Measurements from ENCODE around the gene RNF224. TPM values are rescaled to one million over a fixed set of nuclear protein-coding genes. Genes with fewer than 3 reads are reported as not detected.
"Not testable (repeated sequence)": the region's sequence is repeated elsewhere in the genome, so short reads cannot be mapped to it uniquely, and the experiment has no call there.

The RNF224 gene
- total RNA-seq, 1 experiment from 2014 or later, result 3.9 TPM

- H2AFZ ChIP-seq, result no peak overlapping the region
- H3F3A ChIP-seq (ENCODE audit: insufficient read depth, low read depth), result peaks cover 24% of the 10 kb centered on the region
- no peak overlapping the region for H3K27ac ChIP-seq
- H3K9me3 ChIP-seq (ENCODE audit: insufficient read depth, low read depth), result no peaks in the 10 kb centered on the region
- no peaks in the 10 kb centered on the region for H3K27me3 ChIP-seq (ENCODE audit: insufficient read depth, low read depth)
- ChIA-PET POLR2A (ENCODE audit: unreplicated experiment) (interaction anchor here (0.5 kb wide), 1 partner anchor 191 kb away, joined by 3 read pairs; no protein-coding TSS in a partner anchor), CTCF (interaction anchor here (0.6 to 1.5 kb wide), 2 partner anchors 20 to 278 kb away, joined by 3 to 7 read pairs; no protein-coding TSS in a partner anchor)
- no peak for DNase-seq
- H3K4me3 ChIP-seq, result no peak overlapping the region; the same call in 1 of the 2 replicates
- no TSS peak for BruUV-seq (replicated peaks)
- no peaks in the 10 kb centered on the region for H3K36me3 ChIP-seq (ENCODE audit: low read depth)
- peaks cover 20% of the 10 kb centered on the region for H3K79me2 ChIP-seq (ENCODE audit: low read depth)
- H3K9me2 ChIP-seq (ENCODE audit: insufficient read depth), result no peaks in the 10 kb centered on the region
- H3K4me1 ChIP-seq (replicated peaks; ENCODE audit: insufficient read depth), result peaks cover 22% of the 10 kb centered on the region
- intact Hi-C loops (cut with micrococcal nuclease; ENCODE audit: unreplicated experiment), result loop anchor here (1.0 kb wide), 1 partner anchor 30 kb away; the partner anchor contains the start of gene RNF224
- peaks cover 7% of the 10 kb centered on the region for H4K20me1 ChIP-seq (ENCODE audit: insufficient read depth)
- TF ChIP-seq CTCF (conservative IDR thresholded peaks at IDR 0.05) (no peak), EZH2 (IDR thresholded peaks at IDR 0.05; ENCODE audit: low read depth) (no peak)
- peak overlapping the region; percentile 96 for H3K4me2 ChIP-seq
These were observed 29.6 kb downstream of the RNF224 start for GRCh38 chr9:137256856-137257255.

- H3K4me3 ChIP-seq; BruUV-seq (replicated peaks); POLR2A ChIA-PET (ENCODE audit: unreplicated experiment); intact Hi-C loops (cut with micrococcal nuclease; ENCODE audit: unreplicated experiment); H4K20me1 ChIP-seq (ENCODE audit: insufficient read depth); H3K4me2 ChIP-seq; H3K27me3 ChIP-seq (ENCODE audit: insufficient read depth, low read depth); H3K4me1 ChIP-seq (replicated peaks; ENCODE audit: insufficient read depth); H3K36me3 ChIP-seq (ENCODE audit: low read depth); H3K9me2 ChIP-seq (ENCODE audit: insufficient read depth); H2AFZ ChIP-seq; H3K27ac ChIP-seq; H3K79me2 ChIP-seq (ENCODE audit: low read depth); H3K9me3 ChIP-seq (ENCODE audit: insufficient read depth, low read depth): not testable (repeated sequence)
- TF ChIP-seq CTCF (conservative IDR thresholded peaks at IDR 0.05), result peak; percentile 58
- peaks cover 17% of the 10 kb centered on the region for H3F3A ChIP-seq (ENCODE audit: insufficient read depth, low read depth)
- CTCF ChIA-PET, result interaction anchor here (0.6 to 0.8 kb wide), 2 partner anchors 26 to 139 kb away, joined by 3 to 9 read pairs; no protein-coding TSS in a partner anchor
- peak in 1 of 2 experiments; percentile 43 for DNase-seq
These were observed 35.0 kb downstream of the RNF224 start for GRCh38 chr9:137262173-137262908.

GRCh38 chr9:137262909-137263285 is 35.6 kb downstream of the RNF224 start:
- no peaks in the 10 kb centered on the region for H3K79me2 ChIP-seq (ENCODE audit: low read depth)
- no peak overlapping the region for H3K4me3 ChIP-seq
- H2AFZ ChIP-seq, result no peak overlapping the region
- H3K9me3 ChIP-seq (ENCODE audit: insufficient read depth, low read depth), result no peaks in the 10 kb centered on the region
- no peak for DNase-seq
- no peaks in the 10 kb centered on the region for H3K4me1 ChIP-seq (replicated peaks; ENCODE audit: insufficient read depth)
- no peaks in the 10 kb centered on the region for H3K36me3 ChIP-seq (ENCODE audit: low read depth)
- no peak for TF ChIP-seq EZH2 (IDR thresholded peaks at IDR 0.05; ENCODE audit: low read depth)
- no peak for TF ChIP-seq CTCF (conservative IDR thresholded peaks at IDR 0.05)
- peaks cover 17% of the 10 kb centered on the region for H3F3A ChIP-seq (ENCODE audit: insufficient read depth, low read depth)
- no peaks in the 10 kb centered on the region; the same call in 1 of the 2 replicates for H4K20me1 ChIP-seq (ENCODE audit: insufficient read depth)
- ChIA-PET CTCF (no interaction called here), POLR2A (ENCODE audit: unreplicated experiment) (no interaction called here)
- intact Hi-C loops (cut with micrococcal nuclease; ENCODE audit: unreplicated experiment), result no loop called here
- no TSS peak for BruUV-seq (replicated peaks)
- no peak overlapping the region for H3K4me2 ChIP-seq
- H3K27me3 ChIP-seq (ENCODE audit: insufficient read depth, low read depth), result no peaks in the 10 kb centered on the region
- no peaks in the 10 kb centered on the region for H3K9me2 ChIP-seq (ENCODE audit: insufficient read depth)
- H3K27ac ChIP-seq, result no peak overlapping the region

Data from PC-9 (cell line).